ENCODE data around the gene HM13.
"Not testable (repeated sequence)": the region's sequence is repeated elsewhere in the genome, so short reads cannot be mapped to it uniquely, and the experiment has no call there.

Gene HM13

DNA sequence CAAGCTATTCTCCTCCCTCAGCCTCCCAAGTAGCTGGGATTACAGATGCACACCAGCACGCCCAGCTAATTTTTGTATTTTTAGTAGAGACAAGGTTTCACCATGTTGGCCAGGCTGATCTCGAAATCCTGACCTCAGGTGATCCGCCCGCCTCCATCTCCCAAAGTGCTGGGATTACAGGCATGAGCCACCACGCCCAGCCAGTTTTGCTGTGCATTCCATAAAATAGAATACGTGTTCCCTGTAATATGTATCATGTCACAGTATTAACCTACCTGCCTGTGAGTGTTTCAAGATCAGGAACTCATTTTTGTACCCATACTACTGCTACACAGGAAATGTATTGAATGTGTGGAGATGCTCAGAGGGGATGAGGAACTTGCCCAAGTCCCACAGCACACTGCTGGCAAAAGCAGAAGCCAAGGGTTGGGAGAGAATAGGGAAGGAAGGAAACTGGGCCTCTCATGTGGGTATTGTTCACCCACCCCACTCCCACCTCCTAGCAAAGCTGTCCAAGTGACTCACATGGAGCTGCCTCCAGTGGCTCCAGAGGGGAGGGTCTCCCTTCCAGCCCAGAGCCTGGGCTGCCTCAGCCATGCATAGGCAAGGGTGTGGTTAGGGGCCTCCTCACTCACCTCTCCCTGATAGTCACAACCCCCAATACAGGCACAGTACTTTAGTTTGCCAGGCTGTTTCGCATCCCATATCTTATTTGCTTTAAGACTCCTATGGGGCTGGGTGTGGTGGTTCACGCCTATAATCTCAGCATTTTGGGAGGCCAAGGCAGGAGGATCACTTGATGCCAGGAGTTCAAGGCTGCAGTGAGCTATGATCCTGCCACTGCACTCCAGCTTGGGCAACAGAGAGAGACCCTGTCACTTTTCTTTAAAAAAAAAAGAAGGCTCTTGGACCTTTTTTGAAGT lies 9.4 kb downstream of the HM13 start:
- H3K9me3 ChIP-seq (ENCODE audit: control insufficient read depth, low read length), result no peaks in the 10 kb centered on the region
- no peak overlapping the region for H3K27ac ChIP-seq (ENCODE audit: insufficient read depth, low read length, poor library complexity, severe bottlenecking)
- no peaks in the 10 kb centered on the region for H3K27me3 ChIP-seq (replicated peaks; ENCODE audit: control insufficient read depth, insufficient read depth, low read length, poor library complexity, severe bottlenecking)
- H3K4me3 ChIP-seq (ENCODE audit: insufficient read depth, low read depth, low read length, poor library complexity, severe bottlenecking), result no peak overlapping the region
- DNase-seq, result no peak
- H3K4me1 ChIP-seq (ENCODE audit: control insufficient read depth, insufficient read depth, low read length, poor library complexity, severe bottlenecking), result peaks cover 2% of the 10 kb centered on the region
- H3K36me3 ChIP-seq (ENCODE audit: control insufficient read depth, insufficient read depth, low read length), result peaks cover 27% of the 10 kb centered on the region

DNA sequence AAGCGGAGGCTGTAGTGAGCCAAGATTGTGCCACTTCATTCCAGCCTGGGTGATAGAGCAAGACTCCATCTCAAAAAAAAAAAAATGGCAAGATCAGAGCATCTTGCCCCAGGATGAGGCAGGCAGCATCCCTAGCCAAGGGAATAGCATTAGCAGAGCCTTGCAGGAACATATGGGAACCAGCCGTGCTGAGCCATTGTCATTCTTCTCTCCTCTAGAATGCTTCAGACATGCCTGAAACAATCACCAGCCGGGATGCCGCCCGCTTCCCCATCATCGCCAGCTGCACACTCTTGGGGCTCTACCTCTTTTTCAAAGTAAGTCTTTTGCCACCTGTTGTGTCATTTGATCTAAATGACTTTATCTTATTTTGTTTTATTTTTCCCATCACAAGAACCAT lies 13.0 kb downstream of the HM13 start:
- Histone ChIP-seq H3K9me3 (ENCODE audit: control insufficient read depth, low read length) (no peaks in the 10 kb centered on the region), H3K36me3 (ENCODE audit: control insufficient read depth, insufficient read depth, low read length) (peaks cover 42% of the 10 kb centered on the region), H3K27ac (ENCODE audit: insufficient read depth, low read length, poor library complexity, severe bottlenecking) (no peak overlapping the region), H3K27me3 (replicated peaks; ENCODE audit: control insufficient read depth, insufficient read depth, low read length, poor library complexity, severe bottlenecking) (no peaks in the 10 kb centered on the region), H3K4me1 (ENCODE audit: control insufficient read depth, insufficient read depth, low read length, poor library complexity, severe bottlenecking) (no peaks in the 10 kb centered on the region), H3K4me3 (ENCODE audit: insufficient read depth, low read depth, low read length, poor library complexity, severe bottlenecking) (no peak overlapping the region)
- no peak for DNase-seq

DNA sequence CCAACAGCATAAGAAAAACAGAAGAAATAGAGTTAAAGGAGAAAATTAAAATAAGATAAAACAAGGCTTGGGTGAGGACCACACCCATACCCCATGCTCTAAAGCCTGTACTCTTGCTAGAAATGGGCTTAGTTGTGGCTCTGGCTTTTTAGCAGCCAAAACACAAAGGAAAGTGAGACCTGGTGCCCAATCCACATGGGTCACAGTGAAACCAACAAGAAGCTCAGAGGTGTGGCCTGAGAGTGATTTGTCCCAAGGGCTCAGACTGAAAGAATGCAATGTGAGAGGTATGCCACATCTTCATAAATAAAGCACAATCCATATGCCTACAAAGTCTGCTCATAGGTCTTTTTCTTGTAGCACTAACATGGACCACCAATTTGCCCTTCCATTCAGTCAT lies 21.1 kb downstream of the HM13 start:
- Histone ChIP-seq H3K36me3 (ENCODE audit: control insufficient read depth, insufficient read depth, low read length) (peaks cover 79% of the 10 kb centered on the region), H3K27me3 (replicated peaks; ENCODE audit: control insufficient read depth, insufficient read depth, low read length, poor library complexity, severe bottlenecking) (no peaks in the 10 kb centered on the region), H3K4me1 (ENCODE audit: control insufficient read depth, insufficient read depth, low read length, poor library complexity, severe bottlenecking) (no peaks in the 10 kb centered on the region), H3K4me3 (ENCODE audit: insufficient read depth, low read depth, low read length, poor library complexity, severe bottlenecking) (no peak overlapping the region), H3K27ac (ENCODE audit: insufficient read depth, low read length, poor library complexity, severe bottlenecking) (no peak overlapping the region), H3K9me3 (ENCODE audit: control insufficient read depth, low read length) (no peaks in the 10 kb centered on the region)
- DNase-seq, result no peak

DNA sequence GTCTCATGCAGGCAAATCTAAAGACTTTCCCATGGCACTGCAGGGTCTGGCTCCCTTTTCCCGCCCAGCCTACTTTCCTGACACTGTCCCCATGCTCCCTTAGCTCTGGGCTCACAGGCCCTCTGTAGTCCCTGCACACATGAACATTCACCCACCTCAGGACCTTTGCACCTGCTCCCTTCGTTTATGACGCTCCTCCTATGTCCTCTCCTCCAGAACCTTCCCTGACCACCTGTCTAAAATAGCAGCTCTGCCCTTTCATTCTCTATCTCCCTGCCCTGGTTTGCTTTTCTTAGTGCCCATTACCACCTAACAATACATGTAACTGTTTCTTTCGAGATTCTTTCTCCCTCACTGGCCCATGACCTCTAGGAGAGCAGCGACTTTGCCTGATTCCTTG lies 22.3 kb downstream of the HM13 start:
- Histone ChIP-seq H3K4me1 (ENCODE audit: control insufficient read depth, insufficient read depth, low read length, poor library complexity, severe bottlenecking) (no peaks in the 10 kb centered on the region), H3K9me3 (ENCODE audit: control insufficient read depth, low read length) (no peaks in the 10 kb centered on the region), H3K27ac (ENCODE audit: insufficient read depth, low read length, poor library complexity, severe bottlenecking) (no peak overlapping the region), H3K36me3 (ENCODE audit: control insufficient read depth, insufficient read depth, low read length) (peaks cover 74% of the 10 kb centered on the region), H3K27me3 (replicated peaks; ENCODE audit: control insufficient read depth, insufficient read depth, low read length, poor library complexity, severe bottlenecking) (no peaks in the 10 kb centered on the region), H3K4me3 (ENCODE audit: insufficient read depth, low read depth, low read length, poor library complexity, severe bottlenecking) (no peak overlapping the region)
- no peak for DNase-seq

DNA sequence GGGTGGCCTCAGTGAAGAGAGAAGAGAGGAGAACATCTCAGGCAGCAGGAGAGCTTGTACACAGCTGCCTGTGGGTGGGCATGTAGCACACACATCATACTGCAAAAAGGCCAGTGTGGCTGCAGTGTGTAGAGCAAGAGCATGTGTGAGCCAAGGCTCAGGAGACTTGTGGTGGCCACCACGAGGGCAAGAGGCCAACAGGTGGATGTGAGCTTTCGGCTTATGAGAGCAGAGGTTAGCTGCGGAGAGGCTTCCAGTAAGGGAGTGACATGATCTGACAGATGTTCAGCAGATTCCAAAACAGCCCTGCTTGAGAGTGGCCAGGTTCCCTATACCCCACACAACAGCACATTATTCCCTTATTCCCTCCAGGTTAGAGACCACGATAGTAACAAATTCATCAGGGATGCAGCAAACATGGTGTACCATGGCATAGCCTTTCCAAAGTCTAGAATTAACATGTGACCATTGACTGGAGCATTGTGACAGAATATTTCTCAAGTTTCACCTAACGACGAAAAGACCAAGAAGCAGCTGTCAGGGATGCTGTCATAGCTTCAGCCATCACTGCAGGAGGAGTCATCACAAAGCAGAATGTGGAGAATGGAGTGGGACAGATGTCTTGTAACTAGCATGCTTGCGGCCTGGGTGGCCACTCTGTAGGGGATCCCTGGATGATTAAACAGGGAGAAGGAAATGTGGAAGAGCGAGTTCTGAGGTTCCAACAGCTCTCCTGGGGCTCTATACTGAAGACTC lies 23.1 kb downstream of the HM13 start:
- no peak for DNase-seq
- Histone ChIP-seq H3K4me1 (ENCODE audit: control insufficient read depth, insufficient read depth, low read length, poor library complexity, severe bottlenecking) (no peaks in the 10 kb centered on the region), H3K4me3 (ENCODE audit: insufficient read depth, low read depth, low read length, poor library complexity, severe bottlenecking) (no peak overlapping the region), H3K36me3 (ENCODE audit: control insufficient read depth, insufficient read depth, low read length) (peaks cover 79% of the 10 kb centered on the region), H3K27me3 (replicated peaks; ENCODE audit: control insufficient read depth, insufficient read depth, low read length, poor library complexity, severe bottlenecking) (no peaks in the 10 kb centered on the region), H3K9me3 (ENCODE audit: control insufficient read depth, low read length) (no peaks in the 10 kb centered on the region), H3K27ac (ENCODE audit: insufficient read depth, low read length, poor library complexity, severe bottlenecking) (no peak overlapping the region)

DNA sequence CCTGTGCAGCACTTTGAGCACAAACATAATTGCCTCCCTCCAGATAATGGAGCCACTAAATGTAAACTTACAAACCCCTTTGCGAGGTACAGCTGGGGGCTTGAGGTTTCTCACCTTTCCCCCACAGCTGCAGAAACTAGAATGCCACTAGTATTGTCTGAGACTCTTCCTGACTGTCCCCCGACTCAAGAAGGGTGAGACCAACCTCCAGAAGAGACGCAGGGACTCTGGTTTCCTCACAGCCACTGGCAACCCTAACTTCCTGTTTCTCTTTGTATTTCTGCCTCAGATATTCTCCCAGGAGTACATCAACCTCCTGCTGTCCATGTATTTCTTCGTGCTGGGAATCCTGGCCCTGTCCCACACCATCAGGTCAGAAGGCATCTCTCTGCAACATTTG lies 23.6 kb downstream of the HM13 start:
- Histone ChIP-seq H3K9me3 (ENCODE audit: control insufficient read depth, low read length) (no peaks in the 10 kb centered on the region), H3K36me3 (ENCODE audit: control insufficient read depth, insufficient read depth, low read length) (peaks cover 79% of the 10 kb centered on the region), H3K4me1 (ENCODE audit: control insufficient read depth, insufficient read depth, low read length, poor library complexity, severe bottlenecking) (no peaks in the 10 kb centered on the region), H3K27me3 (replicated peaks; ENCODE audit: control insufficient read depth, insufficient read depth, low read length, poor library complexity, severe bottlenecking) (no peaks in the 10 kb centered on the region), H3K27ac (ENCODE audit: insufficient read depth, low read length, poor library complexity, severe bottlenecking) (no peak overlapping the region), H3K4me3 (ENCODE audit: insufficient read depth, low read depth, low read length, poor library complexity, severe bottlenecking) (no peak overlapping the region)
- no peak for DNase-seq

DNA sequence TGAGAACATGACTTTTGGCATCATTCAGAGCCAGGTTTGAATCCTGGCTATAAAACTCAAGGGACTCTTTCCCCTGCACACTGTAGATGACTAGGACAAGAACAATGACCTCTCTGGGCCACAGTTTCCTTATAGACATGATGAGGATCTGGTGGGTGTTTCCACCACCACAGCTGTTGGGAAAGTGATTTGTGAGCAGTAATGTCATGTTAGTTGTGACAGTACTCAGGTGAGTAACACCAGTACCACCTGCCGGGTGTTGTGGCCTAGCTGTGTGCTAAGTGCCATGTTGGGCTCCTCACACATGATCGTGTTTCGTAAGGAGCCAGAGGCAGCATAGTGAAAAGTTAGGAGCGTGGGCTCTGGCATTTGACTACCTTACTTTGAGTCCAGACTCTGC lies 24.1 kb downstream of the HM13 start:
- no peaks in the 10 kb centered on the region for H3K27me3 ChIP-seq (replicated peaks; ENCODE audit: control insufficient read depth, insufficient read depth, low read length, poor library complexity, severe bottlenecking)
- H3K36me3 ChIP-seq (ENCODE audit: control insufficient read depth, insufficient read depth, low read length), result peaks cover 76% of the 10 kb centered on the region
- no peak overlapping the region for H3K27ac ChIP-seq (ENCODE audit: insufficient read depth, low read length, poor library complexity, severe bottlenecking)
- DNase-seq, result no peak
- H3K4me3 ChIP-seq (ENCODE audit: insufficient read depth, low read depth, low read length, poor library complexity, severe bottlenecking), result no peak overlapping the region
- H3K9me3 ChIP-seq (ENCODE audit: control insufficient read depth, low read length), result no peaks in the 10 kb centered on the region
- no peaks in the 10 kb centered on the region for H3K4me1 ChIP-seq (ENCODE audit: control insufficient read depth, insufficient read depth, low read length, poor library complexity, severe bottlenecking)

DNA sequence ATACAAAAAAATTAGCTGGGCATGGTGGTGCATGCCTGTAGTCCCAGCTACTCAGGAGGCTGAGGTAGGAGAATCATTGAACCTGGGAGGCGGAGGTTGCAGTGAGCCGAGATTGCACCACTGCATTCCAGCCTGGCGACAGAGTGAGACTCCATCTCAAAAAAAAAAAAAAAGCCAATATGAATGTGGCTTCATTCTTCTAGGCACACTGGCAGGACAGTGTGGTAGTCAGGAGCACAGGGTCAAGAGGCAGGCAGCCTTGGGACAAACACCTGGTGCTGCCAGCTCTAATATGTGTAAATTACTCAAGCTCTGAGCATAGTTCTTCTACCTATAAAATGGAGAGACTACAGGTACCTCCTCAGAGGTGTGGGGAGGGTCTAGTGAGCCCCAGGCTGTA lies 25.4 kb downstream of the HM13 start:
- H3K27ac ChIP-seq (ENCODE audit: insufficient read depth, low read length, poor library complexity, severe bottlenecking); H3K4me1 ChIP-seq (ENCODE audit: control insufficient read depth, insufficient read depth, low read length, poor library complexity, severe bottlenecking); H3K4me3 ChIP-seq (ENCODE audit: insufficient read depth, low read depth, low read length, poor library complexity, severe bottlenecking); DNase-seq; H3K27me3 ChIP-seq (replicated peaks; ENCODE audit: control insufficient read depth, insufficient read depth, low read length, poor library complexity, severe bottlenecking); H3K9me3 ChIP-seq (ENCODE audit: control insufficient read depth, low read length): not testable (repeated sequence)
- peaks cover 65% of the 10 kb centered on the region for H3K36me3 ChIP-seq (ENCODE audit: control insufficient read depth, insufficient read depth, low read length)

DNA sequence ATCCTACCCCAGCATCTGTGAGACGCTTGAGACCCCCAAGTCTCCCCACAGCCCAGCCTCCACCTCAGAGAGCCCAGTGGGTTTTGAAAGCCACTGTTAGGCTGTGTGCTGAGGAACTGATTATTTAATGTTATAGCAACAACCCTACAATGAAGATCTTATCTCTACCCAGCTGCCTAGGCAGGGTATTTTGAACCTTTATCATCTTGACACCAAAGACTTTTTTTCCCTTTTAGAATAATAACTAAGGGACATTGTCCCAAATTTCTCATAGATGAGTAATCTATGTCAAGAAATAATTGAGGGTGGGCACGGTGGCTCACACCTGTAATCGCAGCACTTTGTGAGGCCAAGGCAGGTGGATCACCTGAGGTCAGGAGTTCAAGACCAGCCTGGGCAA lies 26.2 kb downstream of the HM13 start:
- H3K4me1 ChIP-seq (ENCODE audit: control insufficient read depth, insufficient read depth, low read length, poor library complexity, severe bottlenecking), result no peaks in the 10 kb centered on the region
- no peak overlapping the region for H3K27ac ChIP-seq (ENCODE audit: insufficient read depth, low read length, poor library complexity, severe bottlenecking)

DNA sequence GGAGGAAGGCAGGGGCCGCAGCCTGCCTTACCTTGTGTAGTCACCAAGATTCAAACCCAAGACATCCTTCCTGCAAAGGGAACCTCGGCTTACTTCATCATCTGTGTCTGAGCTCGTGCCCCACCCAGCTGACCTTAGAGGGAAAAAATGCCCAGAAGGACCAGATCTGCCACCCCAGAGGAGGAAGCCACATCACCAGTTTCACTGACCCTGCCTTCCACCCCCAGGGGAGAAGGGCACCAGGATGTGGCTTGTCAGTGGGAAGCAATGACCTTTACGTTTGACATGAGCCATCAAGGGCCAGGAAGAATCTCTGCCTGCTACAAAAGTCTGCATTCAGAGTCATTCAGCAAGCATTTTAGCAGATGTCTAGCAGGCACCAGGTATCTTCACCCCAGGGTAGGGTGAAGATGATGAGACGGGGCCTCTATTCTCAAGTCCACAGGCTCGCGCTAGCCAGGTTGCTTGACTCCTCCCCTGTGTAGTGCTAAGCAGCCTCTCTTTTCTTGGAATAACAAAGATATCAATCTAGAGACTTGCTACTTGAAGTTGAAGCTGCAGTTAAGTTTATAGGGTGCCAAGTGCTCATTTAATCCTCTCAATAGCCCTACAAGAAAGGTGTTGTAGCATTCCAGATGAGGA lies 28.1 kb downstream of the HM13 start:
- Histone ChIP-seq H3K27ac (ENCODE audit: insufficient read depth, low read length, poor library complexity, severe bottlenecking) (no peak overlapping the region), H3K4me3 (ENCODE audit: insufficient read depth, low read depth, low read length, poor library complexity, severe bottlenecking) (no peak overlapping the region), H3K4me1 (ENCODE audit: control insufficient read depth, insufficient read depth, low read length, poor library complexity, severe bottlenecking) (no peaks in the 10 kb centered on the region), H3K9me3 (ENCODE audit: control insufficient read depth, low read length) (no peaks in the 10 kb centered on the region), H3K27me3 (replicated peaks; ENCODE audit: control insufficient read depth, insufficient read depth, low read length, poor library complexity, severe bottlenecking) (no peaks in the 10 kb centered on the region), H3K36me3 (ENCODE audit: control insufficient read depth, insufficient read depth, low read length) (peaks cover 46% of the 10 kb centered on the region)
- no peak for DNase-seq

More for the DNA sequence above, 26.2 kb downstream of the HM13 start:
- no peak for DNase-seq
- Histone ChIP-seq H3K9me3 (ENCODE audit: control insufficient read depth, low read length) (no peaks in the 10 kb centered on the region), H3K27me3 (replicated peaks; ENCODE audit: control insufficient read depth, insufficient read depth, low read length, poor library complexity, severe bottlenecking) (no peaks in the 10 kb centered on the region), H3K36me3 (ENCODE audit: control insufficient read depth, insufficient read depth, low read length) (peaks cover 63% of the 10 kb centered on the region), H3K4me3 (ENCODE audit: insufficient read depth, low read depth, low read length, poor library complexity, severe bottlenecking) (no peak overlapping the region)
